A673 (cell line): ENCODE results near the gene FADS6. TPM values are rescaled to one million over a fixed set of nuclear protein-coding genes. Genes with fewer than 3 reads are reported as not detected.

ENCODE experiments used
- BruUV-seq: library from RNA; stranded (reverse); fragments of 400-500 nt; replicated peaks from 2 replicates; lab custom pipeline; 2021; lab: Mats Ljungman, UMichigan
- CTCF ChIA-PET: fragments of 300-600 bp; sonication (Branson Sonifier 250); formaldehyde crosslinking; loops from one replicate; lab custom pipeline; 2022; ENCODE audit warnings: antibody characterized with exemption; lab: Charles Lee
- POLR2A ChIA-PET: fragments of 300-600 bp; sonication (Branson Sonifier 250); formaldehyde crosslinking; loops from one replicate; lab custom pipeline; 2022; ENCODE audit warnings: antibody characterized with exemption; ENCODE audit not compliant: low non-redundant PET; lab: Charles Lee
- DNase-seq: peaks from one replicate; pipeline ENCODE4 v3.0.0-alpha.2; 2015; ENCODE audit warnings: low spot score
- H3K27ac ChIP-seq: fragments of 200-600 bp; sonication (generic); 2 replicates; pipeline ENCODE4 v1.5.1; 2016; ENCODE audit warnings: mixed run types, low read depth, mild to moderate bottlenecking, mixed read lengths, antibody characterized with exemption, low read length; ENCODE audit not compliant: poor library complexity, severe bottlenecking
- H3K27me3 ChIP-seq: fragments of 200-600 bp; sonication (generic); replicated peaks from 2 replicates; pipeline ENCODE4 v1.6.1; 2017; ENCODE audit warnings: mixed run types, low read depth, mild to moderate bottlenecking, mixed read lengths, antibody characterized with exemption, low read length; ENCODE audit not compliant: insufficient read depth, poor library complexity
- H3K36me3 ChIP-seq: fragments of 200-600 bp; sonication (generic); 2 replicates; pipeline ENCODE4 v1.6.1; 2016; ENCODE audit warnings: mixed run types, mild to moderate bottlenecking, mixed read lengths, antibody characterized with exemption, low read length; ENCODE audit not compliant: insufficient read depth, poor library complexity, severe bottlenecking
- H3K4me1 ChIP-seq: fragments of 200-600 bp; sonication (generic); 2 replicates; pipeline ENCODE4 v1.6.1; 2017; ENCODE audit warnings: mixed run types, mild to moderate bottlenecking, mixed read lengths, antibody characterized with exemption, low read length; ENCODE audit not compliant: insufficient read depth, poor library complexity, severe bottlenecking
- H3K4me3 ChIP-seq: fragments of 200-600 bp; sonication (generic); 2 replicates; pipeline ENCODE4 v1.5.1; 2016; ENCODE audit warnings: low read depth, mixed run types, mild to moderate bottlenecking, mixed read lengths, low read length; ENCODE audit not compliant: poor library complexity, severe bottlenecking
- H3K9me3 ChIP-seq: fragments of 200-600 bp; sonication (generic); 2 replicates; pipeline ENCODE4 v1.6.1; 2016; ENCODE audit warnings: mixed run types, low read depth, mild to moderate bottlenecking, mixed read lengths, antibody characterized with exemption, low read length; ENCODE audit not compliant: poor library complexity, severe bottlenecking
- EZH2 ChIP-seq: fragments of 200-600 bp; sonication (generic); IDR thresholded peaks from 2 replicates; pipeline ENCODE4 v1.6.1; 2017; ENCODE audit warnings: borderline replicate concordance, low read depth, mild to moderate bottlenecking, mixed read lengths, antibody characterized with exemption, low read length; ENCODE audit not compliant: poor library complexity, severe bottlenecking
- intact Hi-C: fragments of 100-400 bp; cut with micrococcal nuclease; formaldehyde crosslinking; loops from one replicate; pipeline ENCODE4 v1.10.0; 2022; ENCODE audit not compliant: unreplicated experiment
- total RNA-seq: library from RNA; stranded (reverse); gene quantifications from 2 replicates; pipeline ENCODE4 v1.2.3, GENCODE V29; 2021
- TF ChIP-seq, protein P1 (sequence below): fragments of 300-800, 200-600 bp; sonication (generic); conservative IDR thresholded peaks from 2 replicates; pipeline ENCODE4 v1.5.1; 2017; ENCODE audit warnings: low read depth, mild to moderate bottlenecking, antibody characterized with exemption, low read length, moderate library complexity, mixed read lengths

The FADS6 gene
- total RNA-seq, 1 experiment from 2014 or later, result not detected

DNA sequence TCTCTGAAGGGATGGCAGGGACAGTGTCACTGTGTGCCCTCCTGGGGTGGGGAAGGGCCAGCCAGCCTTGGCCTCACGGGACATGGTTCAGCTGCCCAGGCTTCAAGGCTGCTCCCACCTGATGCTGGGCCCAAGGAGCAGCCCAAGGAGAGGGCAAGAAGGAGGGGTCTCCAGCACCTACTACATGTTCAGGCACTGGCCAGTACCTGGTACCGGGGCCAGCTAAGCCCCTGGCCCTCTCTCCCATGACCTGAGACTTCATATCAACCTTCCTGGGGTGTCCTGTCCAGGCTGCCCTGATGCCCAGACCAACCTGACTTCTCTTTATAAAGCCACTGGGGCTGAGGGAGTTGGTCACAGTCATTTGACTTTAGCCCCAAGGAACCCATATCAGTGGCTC is 28.3 kb upstream of the FADS6 start:
- intact Hi-C loops, result no loop called here
- POLR2A ChIA-PET, result no interaction called here
- no TSS peak for BruUV-seq
- DNase-seq, result no peak
- H3K27me3 ChIP-seq, result peaks cover 47% of the 10 kb centered on the region
- H3K27ac ChIP-seq, result no peak overlapping the region
- TF ChIP-seq, protein P1, sequence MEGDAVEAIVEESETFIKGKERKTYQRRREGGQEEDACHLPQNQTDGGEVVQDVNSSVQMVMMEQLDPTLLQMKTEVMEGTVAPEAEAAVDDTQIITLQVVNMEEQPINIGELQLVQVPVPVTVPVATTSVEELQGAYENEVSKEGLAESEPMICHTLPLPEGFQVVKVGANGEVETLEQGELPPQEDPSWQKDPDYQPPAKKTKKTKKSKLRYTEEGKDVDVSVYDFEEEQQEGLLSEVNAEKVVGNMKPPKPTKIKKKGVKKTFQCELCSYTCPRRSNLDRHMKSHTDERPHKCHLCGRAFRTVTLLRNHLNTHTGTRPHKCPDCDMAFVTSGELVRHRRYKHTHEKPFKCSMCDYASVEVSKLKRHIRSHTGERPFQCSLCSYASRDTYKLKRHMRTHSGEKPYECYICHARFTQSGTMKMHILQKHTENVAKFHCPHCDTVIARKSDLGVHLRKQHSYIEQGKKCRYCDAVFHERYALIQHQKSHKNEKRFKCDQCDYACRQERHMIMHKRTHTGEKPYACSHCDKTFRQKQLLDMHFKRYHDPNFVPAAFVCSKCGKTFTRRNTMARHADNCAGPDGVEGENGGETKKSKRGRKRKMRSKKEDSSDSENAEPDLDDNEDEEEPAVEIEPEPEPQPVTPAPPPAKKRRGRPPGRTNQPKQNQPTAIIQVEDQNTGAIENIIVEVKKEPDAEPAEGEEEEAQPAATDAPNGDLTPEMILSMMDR, result no peak
- peaks cover 14% of the 10 kb centered on the region for H3K4me1 ChIP-seq
- no peaks in the 10 kb centered on the region for H3K9me3 ChIP-seq
- no peak overlapping the region for H3K4me3 ChIP-seq
- CTCF ChIA-PET, result no interaction called here
- no peaks in the 10 kb centered on the region for H3K36me3 ChIP-seq

DNA sequence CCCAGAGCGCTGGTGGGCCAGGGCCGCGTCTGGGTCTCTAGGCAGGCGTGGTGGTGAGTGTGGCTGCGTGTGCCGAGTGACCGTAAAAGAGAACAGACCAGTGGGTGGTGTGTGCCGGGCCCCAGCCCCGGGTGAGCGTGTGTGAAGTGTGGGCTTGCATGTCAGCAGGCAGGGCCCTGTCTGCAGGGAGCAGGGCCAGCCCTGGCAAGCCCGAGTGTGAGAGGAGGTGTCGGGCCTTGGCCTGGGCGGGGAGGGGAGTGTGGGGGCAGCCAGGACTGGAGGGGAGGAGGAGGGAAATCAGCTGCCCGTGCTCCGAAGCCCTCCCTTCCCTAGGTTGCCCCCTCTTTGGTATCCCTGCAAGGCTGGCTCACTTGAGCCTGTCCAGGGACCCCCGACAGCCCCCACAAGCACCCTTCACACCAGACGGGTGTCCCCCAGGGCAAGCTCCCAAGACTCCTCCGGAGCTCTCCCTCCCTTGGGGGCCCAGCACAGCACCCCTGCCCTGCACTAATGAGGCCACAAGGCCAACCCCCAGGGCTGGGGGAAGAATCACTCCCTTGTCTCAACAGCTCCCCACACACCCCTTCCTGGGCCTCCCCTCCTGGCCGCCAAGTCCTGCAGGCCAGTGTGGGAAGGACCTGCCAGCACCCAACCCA is 27.7 kb upstream of the FADS6 start:
- no peaks in the 10 kb centered on the region for H3K36me3 ChIP-seq
- H3K27ac ChIP-seq, result no peak overlapping the region
- TF ChIP-seq, protein P1, result no peak
- TF ChIP-seq EZH2, result no peak
- no peaks in the 10 kb centered on the region for H3K9me3 ChIP-seq
- peaks cover 14% of the 10 kb centered on the region for H3K4me1 ChIP-seq
- ChIA-PET CTCF (no interaction called here), POLR2A (no interaction called here)
- DNase-seq, result no peak
- peaks cover 41% of the 10 kb centered on the region for H3K27me3 ChIP-seq
- no peak overlapping the region for H3K4me3 ChIP-seq
- no TSS peak for BruUV-seq
- intact Hi-C loops, result no loop called here

DNA sequence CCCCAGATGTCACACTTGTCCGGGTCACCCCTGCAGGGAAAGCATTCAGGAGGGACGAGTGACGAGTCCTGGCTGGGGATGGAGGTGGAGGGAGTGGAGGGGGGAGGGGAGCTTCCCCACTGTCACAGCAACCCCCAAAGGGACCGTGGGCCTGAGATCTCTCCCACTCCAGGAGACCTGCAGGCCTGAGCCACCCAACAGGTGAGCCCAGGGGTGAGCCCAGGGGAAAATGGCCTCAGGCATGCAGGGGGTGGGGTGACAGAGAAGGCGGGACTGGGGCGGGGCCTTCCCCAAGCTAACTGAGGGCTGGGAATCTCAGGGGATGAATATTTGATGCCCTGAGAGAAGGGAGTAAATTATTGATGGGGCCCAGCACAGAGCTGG is 27.2 kb upstream of the FADS6 start:
- Histone ChIP-seq H3K36me3 (no peaks in the 10 kb centered on the region), H3K27ac (no peak overlapping the region), H3K9me3 (no peaks in the 10 kb centered on the region), H3K27me3 (peaks cover 36% of the 10 kb centered on the region), H3K4me3 (no peak overlapping the region), H3K4me1 (peaks cover 14% of the 10 kb centered on the region)
- intact Hi-C loops, result no loop called here
- CTCF ChIA-PET, result no interaction called here
- POLR2A ChIA-PET, result no interaction called here
- no peak for TF ChIP-seq EZH2
- TF ChIP-seq, protein P1, result no peak
- no peak for DNase-seq
- BruUV-seq, result no TSS peak
